CD4-positive, alpha-beta T cell treated with Interleukin-15 for 1 hour (primary cell): ENCODE results near the gene MYMK.
A peak's percentile ranks its signal among the peaks of the same experiment; 100 is the strongest.

Source experiments
- DNase-seq: peaks from one replicate; pipeline ENCODE4 v3.0.0-alpha.2; 2020

The MYMK gene

DNA sequence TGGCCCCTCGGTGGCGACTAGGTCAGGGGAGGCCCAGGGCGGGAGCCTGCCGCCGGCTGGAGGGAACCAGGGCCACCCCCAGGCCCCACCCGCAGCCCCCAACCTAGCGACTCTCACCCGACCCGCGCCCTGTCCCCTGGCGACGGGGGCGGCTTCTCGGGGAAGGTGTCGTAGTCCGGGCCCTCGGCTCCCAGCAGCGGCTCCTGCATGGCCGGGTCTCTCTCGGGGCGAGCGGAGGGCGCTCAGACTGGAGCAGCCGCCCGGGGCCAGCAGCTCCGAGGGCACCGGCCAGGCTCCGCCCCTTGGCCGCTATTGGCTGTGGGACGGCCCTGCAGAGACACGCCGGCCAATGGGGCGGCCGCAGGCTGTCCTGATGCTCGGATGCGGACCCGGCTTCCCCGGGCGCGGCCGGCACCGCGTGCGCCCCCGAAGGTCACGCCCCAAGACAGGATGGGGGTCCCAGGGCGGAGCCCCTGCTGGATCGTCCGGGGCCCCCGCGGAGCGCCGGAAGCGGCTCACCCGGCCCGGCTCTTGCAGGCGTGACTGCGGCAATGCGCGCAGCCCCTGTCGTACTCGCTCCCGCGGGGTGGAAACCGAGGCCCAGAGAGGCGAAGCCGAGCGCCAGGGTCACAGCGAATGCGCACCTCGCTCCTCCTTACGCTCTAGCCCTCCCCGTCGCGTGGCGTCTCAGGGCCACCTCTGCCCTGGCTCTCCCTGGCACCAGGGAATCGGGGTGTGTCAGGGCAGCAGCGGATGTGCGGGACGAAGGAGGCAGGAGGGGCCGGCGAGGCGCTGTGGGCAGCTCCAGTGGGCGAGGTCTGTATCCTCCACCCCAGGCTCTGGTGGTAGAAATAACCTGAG is 45.7 kb downstream of the MYMK start, which contains the start of gene SLC2A6:
Gene SLC2A6 (minus strand): TSS at position 249 of the 861 bp plus-strand sequence. CDS start 40 bp downstream, at position 209.
- DNase-seq, result peak; percentile 86

DNA sequence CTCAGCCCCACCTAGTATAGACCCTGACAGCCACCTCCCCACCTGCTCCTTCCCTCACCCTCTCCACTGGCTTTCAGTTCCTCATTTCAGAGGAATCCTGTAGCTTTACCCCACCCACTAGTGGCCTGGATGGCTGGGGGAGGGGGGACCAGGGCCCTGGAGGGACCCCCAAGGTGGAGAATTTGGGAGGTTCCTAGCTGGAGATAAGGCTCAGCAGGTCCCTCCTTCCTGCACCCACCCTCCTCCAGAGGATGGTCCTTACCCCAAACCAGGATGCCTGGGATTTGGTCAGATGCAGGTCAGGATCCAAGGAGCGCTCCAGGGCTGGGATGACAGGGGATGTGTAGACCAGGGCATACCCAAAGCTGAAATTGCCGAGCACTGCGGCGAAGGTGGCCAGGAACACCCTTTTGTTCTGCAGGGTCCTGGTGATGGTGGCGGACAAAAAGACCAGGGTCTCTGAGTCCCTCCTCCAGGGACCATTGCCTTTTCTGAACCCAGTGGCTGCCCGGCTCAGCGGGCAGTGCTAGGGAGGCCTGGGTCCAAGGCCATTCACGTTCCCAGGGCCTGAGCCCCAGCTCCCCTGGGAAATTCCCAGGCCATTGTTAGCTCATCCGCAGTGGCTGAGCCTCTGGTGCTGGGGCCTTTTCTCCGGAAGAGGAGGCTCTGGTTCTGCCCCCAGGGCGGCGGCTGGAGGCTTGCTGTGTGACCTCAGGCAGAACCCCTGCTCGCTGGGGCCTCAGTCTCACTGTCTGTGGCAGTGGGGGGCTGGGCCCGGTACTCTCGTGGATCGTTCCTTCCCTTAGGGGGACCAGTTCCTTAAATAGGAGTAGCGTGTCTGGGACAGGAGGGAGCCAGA is 46.5 kb downstream of the MYMK start:
- DNase-seq, result peak; percentile 54

DNA sequence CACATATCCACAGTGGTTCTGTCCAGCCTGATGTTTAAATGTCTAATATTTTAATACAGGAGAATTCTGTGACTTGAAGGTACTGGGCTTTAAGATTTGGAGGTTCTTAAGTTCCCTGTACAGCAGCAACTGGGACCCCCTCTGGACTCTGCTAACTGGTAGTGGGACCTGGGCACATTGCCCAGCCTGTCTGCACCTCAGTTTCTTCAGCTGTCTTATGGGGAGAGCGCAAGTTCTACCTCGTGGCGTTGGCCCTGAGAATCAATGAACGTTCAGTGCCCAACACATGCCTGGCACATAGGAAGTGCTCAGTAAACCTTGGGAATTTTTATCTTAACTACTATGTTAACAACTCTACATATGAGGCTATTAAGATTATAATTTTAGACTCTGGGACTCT is 47.3 kb downstream of the MYMK start:
- no peak for DNase-seq

DNA sequence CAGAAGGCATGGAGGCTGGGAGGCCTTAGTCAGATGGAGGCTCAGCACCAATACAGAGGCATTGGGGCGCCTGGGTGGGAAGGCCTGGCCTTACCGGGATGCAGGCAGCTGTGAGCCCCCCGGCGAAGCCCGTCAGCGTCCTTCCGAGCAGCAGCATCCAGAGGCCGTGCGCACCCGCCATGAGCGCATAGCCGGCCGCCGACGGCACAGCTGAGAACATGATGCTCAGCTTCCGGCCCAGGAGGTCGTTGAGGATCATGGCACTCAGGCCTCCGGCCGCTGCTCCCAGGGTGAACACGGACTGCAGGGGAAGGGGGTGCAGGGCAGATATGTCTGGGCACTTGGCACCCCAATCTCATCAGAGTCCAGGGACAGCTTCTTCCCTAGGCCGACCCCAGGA is 47.8 kb downstream of the MYMK start:
- DNase-seq, result no peak

DNA sequence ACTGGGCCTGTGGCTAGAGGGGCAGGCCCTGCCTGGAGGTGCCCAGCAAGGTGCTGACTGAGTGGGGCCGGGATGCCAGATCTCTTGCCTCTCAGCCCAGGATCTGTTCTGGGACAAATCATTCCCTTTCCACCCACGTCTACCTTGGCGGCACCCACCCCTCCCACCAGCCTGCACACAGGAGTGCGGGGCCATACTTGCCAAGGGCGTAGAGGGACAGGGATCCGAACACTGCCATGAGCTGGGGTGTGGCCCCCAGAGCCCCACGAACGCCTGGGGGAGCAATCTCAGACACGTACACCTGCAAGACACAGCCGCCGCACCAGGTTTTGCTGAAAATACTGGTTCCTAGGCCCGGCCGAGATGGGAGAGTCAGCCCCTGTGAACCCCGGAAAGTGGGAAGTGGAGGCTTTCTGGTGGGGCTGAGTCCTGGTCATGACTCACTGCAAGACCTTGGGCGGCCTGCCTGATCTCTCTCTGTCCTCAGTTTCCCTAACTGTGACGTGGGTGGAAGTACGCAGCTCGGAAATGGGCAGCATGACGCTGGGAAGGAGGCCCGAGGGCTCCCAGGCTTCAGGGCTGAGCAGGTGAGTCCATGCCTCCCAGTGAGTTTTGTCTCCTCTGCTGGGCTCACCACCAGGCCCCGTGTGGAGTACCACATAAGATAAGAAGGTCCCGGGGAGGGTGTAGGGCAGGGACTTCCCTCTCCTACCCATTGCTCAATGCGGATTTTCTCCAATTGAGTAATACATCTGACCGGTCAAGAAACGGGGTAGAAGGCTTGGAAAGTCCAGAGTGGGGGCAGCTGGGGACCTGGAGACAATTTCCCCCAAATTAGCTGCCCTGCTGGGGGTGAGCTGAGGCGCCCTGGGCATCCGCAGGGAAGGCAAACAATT is 48.5 kb downstream of the MYMK start:
- DNase-seq, result peak; percentile 69

DNA sequence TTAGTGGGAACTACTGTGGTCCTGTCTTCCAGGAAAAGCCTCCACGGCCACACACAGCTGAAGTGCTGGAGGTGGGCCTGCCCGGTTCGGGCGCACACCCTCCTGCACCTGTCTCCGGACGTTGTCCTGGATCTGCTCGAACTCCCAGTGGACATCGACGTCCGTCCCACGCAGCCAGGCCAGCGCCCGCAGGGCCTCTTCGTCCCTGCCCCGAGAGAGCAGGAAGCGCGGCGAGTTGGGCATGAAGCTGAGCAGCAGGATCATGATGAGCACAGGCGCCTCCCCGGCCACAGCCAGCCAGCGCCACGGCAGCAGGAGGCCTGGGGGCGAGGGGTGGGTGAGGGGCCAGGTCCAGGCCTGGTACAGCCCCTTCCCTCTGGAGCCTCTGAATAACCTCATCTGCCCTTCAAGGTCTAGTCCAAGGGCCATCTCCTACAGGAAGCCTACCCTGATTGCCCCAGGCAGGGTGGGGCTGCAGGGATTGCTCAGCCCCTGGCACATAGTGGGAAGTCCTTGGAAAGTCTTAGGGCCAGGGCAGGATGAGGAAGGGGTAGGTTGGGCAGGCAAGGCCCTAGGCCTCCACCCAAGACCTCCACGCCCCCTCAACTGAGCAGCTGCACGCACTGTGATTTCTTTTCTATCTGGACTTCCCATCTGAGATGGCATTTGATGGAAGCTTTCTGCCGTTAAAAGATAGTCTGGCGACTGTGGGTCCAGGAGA is 49.3 kb downstream of the MYMK start:
- no peak for DNase-seq

DNA sequence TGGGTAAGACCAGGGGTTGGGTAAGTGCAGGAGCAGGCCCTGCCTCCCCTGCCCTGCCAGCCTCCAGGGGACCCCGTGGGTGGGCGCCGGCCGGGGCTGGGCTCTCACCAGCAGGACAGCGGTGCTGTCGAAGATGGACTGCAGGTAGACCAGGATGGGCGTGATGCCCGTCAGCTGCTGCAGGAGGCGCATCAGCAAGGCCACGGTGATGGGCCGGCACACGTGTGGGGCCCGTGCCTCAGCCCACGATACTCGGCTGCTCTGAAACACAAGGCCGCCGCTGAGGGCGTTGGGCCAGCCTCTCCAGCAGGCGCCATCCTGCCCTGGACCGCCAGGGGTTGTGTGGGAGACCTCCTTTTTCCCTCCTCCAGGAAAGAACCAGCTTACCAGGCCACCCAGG is 49.9 kb downstream of the MYMK start:
- DNase-seq, result no peak

DNA sequence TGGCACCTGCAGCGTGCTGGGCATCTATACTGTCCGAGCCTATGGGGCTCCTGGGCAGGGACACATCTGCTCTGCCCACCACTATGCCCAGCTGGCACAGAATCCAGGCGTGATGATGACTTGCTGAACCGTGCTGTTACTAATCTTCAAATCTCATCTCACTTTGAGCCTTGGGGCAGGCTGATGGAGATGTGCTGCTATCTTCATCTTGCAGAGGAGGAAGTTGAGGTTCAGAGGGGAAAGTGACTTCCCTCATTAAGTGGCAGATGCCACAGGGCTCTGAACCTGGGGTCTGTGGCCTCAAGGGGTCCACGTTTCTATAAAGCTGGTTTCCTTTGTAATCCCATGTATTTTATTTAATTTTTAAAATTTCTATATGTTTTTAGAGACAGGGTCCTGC is 50.5 kb downstream of the MYMK start:
- DNase-seq, result no peak

DNA sequence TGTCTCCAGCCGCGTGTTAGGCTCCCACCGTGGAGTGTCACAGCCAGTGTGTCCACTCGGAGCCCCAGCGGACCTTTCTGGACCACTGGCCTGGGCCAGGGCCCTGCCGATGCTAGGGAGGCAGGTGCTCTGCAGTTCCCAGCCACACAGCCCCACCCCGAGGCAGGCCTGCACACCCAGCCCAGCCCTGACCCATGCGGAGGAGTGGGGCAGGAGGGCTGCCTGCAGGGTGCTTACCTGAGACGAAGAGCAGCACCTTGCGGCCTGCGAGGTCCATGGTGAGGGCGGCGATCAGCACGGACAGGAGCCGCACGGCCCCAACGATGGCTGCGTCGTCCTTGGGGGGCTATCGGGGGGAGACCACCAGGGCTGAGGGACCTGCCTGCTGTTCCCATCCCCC is 51.0 kb downstream of the MYMK start:
- DNase-seq, result no peak

DNA sequence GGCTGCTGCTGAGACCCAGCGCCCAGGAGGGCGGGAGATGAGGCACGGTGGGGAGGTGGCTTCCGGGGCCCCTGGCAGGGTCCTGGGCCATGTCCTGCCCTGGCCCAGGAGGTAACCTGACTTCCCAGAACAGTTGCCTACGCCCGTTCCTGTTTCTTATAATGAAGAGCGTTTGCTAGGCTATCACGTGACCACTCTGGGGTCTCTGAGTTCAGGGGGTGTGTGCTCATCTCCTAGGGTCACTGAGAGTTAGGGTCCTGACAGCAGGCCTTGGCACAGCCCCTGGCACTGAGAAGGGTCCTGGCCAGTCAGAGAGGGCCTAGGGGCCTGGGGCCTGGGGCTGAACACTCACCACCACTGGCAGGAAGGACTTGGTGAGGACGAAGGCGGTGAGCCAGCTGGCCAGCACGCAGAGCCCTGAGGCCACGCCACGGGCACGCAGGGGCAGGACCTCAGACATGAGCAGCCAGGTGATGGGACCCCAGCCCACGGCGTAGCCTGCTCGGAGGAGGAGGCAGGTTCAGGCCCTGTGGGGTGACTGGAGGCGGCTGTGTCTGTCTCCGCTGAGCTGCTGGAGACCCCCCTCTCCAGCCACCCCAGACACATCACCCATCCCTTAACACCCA is 51.9 kb downstream of the MYMK start:
- DNase-seq, result no peak

DNA sequence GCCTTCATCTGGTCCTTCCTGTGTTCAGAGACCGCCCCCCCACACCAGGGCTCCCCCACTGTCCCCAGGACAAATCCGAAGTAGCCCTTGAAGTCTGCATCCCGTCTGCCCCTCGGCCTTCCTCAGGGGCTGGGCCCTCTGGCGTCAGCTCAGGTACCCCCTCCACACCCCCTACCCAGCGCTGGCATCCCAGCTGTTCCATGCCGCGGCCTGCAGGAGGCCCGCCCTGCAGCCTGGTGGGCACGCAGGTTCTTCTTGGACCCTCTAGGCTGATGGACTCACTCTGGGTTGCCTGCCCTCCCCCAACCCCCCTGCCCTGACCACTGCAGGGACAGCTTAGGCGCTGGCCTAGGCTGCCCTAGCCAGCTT is 52.5 kb downstream of the MYMK start:
- no peak for DNase-seq

DNA sequence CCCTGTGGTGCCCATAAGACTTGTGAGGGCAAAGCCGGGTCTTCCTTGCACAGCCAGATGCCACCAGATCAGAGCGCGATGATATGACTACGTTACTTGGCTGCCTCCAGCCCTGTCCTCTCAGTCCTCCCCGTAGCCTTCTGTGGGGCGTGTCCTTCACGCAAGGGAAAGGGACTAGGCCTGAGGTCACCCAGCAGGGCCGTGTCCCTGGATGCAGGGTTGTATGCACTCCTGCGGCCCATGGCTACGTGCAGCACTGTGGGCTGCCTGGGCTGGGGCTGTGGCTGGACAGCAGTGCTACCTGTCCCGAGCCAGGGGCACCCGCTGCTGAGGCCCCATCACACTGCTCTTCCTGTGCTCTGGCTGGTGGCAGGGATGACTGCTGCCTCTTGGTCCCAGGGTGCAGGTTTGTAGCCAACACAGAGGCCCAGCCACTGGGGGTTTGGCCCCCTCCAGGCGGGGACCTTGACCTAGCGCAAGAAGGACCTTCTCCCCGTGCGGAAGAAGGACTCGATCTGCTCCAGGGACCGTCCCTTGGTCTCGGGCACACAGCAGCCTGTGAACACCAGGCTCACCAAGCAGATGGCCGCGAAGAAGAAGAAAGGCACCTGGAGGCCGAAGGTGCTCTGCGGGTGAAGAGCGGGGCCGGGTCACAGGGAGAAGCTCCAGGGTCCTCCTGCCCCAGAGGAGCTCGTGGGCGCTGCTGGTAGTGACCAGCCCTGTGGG is 53.0 kb downstream of the MYMK start:
- DNase-seq, result no peak

DNA sequence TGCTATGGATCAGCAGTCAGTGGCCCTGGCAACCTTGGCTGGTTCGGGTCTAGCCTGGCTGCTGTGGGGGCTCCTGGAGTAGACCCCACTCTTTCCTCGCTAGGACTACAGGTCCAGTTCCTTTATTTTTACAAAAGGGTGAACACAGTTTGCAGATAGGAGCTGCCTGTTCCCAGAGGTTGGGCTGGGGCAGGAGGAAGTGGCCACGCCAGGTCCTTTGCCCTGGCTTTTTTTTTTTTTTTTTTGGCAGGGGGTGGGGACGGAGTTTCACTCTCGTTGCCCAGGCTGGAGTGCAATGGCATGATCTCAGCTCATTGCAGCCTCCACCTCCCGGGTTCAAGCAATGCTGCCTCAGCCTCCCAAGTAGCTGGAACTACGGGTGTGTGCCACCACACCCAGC is 53.8 kb downstream of the MYMK start:
- no peak for DNase-seq

DNA sequence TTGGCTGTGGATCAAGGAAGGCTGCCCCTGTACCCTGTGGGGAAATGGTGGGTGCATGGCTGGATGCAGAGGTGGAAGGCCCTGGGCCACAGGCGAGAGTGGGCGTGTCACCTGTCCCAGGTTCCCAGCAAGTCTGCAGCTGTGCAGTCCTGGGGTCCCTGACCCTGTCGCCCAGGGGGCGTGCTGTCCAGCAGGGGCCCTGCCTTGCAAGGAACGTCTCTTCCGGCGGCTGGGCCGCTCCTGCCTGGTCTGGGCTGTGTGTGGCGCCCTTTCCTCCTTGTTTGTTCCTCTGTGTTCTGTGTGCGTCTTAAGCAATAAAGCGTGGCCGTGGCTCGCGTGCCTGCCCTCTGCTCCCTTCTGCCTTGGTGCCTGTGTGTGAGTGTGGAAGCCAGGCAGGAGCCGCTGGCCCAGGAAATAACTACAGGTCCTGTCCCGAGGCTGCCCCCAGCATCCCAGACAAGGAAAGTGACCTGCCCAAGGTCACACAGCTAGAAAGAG is 54.3 kb downstream of the MYMK start:
- no peak for DNase-seq

DNA sequence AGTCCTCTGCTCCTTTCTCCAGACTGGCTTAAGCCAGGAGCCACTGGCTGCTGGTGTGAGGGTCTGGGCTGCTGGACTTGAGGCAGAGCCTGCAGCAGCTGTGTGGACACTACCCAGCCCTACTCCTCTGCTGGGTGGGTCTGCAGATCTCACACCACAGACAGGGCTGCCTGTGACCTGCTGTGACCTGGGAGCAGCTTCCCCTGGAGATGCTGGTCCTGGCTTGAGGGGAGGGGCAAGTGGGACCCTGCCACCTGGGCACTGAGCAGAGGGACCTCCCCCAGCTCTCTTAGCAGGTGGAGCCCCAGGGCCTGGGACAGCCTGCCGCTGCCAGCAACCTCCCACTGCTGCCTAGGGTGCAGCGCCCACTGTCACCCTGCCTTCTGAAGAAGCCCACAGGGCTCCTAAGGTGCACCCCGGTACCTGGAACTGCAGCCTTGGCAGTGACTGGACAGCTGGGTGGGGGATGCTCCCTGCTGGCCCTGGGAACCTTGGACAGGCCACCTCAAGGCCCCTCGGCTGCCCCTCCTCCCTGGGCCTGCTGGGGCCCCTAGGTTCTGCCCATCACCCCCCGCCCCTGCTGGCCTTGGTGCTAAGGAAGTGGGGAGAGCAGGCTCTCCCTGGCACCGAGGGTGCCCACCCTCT is 55.9 kb downstream of the MYMK start:
- DNase-seq, result no peak

DNA sequence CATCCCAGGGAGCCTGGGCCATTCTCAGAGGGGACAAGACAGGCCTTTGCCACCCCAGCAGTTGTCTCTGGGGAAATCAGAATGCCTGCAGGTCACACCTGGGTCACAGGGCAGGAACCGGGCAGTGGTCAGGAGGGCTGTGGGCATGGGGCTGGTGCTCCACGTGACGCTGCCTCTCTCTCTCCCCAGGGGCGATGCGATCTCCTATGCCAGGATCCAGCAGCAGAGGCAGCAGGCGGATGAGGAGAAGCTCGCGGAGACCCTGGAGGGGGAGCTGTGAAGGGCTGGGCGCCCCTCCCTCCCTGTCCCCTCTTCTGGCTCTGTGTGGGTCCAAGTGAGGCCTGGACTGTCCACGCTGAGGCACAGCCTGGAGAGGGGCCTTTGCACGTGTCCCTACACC is 56.4 kb downstream of the MYMK start:
- DNase-seq, result no peak

DNA sequence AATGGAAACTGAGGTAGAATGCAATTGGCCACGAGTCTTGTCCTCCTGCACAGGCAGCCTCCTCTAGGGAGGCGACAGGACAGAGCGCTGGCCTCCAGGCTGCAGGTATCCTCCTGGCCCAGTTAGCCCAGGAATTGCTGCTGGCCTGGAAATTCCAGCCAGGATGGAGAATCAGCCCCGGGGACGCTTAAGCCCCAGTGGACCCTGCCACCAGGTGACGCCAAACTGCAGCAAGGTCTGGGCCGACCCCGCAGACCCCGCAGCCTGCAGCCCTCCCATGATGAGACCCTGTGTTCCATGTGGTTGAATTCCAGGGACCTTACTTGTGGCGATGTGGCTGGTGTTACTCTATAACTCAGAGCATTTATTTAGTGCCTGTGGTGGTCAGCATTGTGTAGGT is 57.7 kb downstream of the MYMK start:
- no peak for DNase-seq

DNA sequence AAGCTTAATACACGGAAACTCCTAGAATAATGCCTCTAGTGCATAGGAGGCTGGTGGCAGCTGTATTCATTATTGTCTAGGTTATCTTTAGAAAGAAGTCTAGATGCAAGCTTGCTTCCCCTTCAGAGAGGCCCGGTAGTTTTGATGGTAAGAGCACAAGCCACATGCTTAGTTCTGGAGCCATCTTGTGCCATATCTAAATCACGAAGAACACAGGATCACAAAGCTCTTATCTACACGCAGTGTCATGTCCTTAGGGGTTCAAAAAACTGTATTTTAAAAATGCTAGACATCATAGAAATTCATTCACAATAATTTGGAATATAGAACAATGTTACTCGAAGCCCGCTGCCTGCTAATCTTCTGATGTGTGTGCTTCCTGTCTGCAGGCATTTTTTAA is 58.8 kb downstream of the MYMK start:
- no peak for DNase-seq

DNA sequence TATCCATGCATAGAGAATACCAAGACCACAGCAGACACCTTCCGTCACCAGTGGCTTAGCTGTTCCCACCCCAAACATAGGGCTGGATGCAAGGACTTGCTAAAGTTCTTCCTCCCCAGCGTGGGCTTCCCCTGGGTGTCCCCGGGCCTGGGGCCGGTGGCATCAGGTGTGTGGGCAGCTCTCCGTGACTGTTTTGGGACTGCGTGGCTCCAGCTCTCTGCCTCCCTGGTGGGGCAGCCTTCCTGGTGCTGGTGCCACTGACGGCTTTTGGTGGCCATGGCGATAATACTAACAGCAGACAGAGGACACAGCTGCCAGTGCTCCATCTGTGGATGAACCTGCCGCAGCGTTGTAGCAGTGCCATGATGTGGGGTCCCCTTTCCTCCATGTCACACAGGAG is 60.1 kb downstream of the MYMK start:
- DNase-seq, result no peak
